T47D (cell line): Measurements from ENCODE around the gene ADH1A.
"Not testable (repeated sequence)": the region's sequence is repeated elsewhere in the genome, so short reads cannot be mapped to it uniquely, and the experiment has no call there.

Source experiments
- DNase-seq, 2 experiments: peaks; one replicate each; pipeline versions ENCODE4 v3.0.0 to v3.0.0-alpha.2; 2011 to 2012; ENCODE audit warnings: low read depth in 1 of 2, low spot score in 1 of 2
- JUND ChIP-seq: IDR thresholded peaks from 2 replicates; pipeline ENCODE4 v1.6.1; 2012; ENCODE audit warnings: low read depth
- in situ Hi-C: cut with HindIII; loops from 2 replicates; pipeline ENCODE4 v1.10.0; 2016; ENCODE audit warnings: low sequenced_read_pairs, low pct_unique_long_range_greater_than_20kb

The ADH1A gene

DNA sequence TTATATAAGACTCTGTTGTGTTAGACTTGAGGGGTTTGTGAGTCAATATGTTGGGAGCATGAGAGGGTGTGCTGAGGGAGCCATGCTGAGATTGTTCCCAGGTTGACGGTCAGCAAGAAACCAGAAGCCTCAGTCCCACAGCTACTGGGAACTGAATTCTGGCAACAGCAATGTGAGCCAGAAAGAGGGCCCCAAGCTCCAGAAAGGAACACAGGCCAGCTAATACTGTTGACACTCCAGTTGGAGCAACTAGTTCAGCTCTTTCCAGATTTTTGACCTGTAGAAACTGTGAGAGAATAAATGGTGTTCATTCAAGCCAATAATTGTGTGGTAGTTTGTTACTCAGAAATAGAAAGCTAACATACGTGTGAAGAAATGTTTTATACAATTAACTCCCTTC lies 17.1 kb downstream of the ADH1A start:
- no peak for TF ChIP-seq JUND
- no peak for DNase-seq
- in situ Hi-C loops = no loop called here

DNA sequence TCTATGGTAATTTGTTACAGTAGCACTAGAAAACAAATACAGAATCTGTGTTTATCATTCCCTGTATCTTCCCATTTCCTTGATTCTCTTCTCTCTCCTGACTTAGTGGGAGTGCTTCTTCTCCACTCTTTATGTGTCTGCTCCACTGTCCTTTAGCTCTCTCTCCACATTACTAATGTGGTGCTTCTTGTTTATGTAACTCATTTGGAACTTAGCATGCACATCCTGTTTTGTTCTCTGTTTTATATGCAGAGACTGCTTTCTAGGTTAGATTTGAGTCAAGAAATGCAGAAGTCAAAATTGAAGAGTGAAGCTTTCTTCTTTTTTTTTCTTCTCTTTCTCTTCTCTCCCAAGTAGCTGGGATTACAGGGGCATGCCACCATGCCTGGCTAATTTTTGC lies 25.9 kb downstream of the ADH1A start:
- no peak for DNase-seq
- TF ChIP-seq JUND = no peak
- in situ Hi-C loops = no loop called here

DNA sequence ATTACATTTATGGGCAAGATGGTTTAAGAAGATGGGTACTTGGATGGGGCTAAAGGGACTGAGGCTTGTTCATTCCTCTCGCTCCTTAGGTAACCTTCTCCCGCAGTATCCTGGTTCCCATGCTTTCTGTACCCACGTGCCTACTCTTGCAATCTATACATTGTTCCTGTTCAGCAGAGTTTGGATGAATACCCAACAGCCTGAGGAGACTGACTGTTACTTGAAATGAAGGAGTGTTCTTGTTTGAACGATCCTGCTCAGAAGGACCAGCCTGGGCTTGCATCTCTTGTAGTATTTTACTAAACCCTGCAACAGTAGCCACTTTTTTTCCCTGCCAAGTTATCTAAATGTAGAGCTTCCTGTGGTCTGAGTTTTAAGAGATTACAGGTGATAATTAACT lies 38.0 kb downstream of the ADH1A start:
- in situ Hi-C loops = no loop called here
- DNase-seq = no peak
- no peak for TF ChIP-seq JUND

DNA sequence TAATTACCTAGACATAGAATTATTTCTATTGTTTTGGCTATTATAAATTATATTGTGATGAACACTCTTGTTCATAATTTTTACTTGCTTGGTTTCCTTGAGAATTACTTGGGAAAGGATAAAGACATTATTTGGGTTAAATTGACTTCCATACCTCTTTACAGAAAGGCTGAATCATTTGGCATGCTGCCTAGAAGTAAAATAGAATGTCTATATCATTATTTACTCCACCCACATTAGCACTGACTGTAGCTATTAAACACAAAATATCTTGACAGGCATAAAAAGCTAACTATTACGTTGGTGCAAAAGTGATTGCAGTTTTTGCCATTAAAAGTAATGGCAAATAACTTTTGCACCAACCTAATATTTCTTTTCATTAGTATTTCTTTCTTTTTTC lies 42.1 kb downstream of the ADH1A start:
- DNase-seq = no peak
- no peak for TF ChIP-seq JUND
- in situ Hi-C loops = no loop called here

DNA sequence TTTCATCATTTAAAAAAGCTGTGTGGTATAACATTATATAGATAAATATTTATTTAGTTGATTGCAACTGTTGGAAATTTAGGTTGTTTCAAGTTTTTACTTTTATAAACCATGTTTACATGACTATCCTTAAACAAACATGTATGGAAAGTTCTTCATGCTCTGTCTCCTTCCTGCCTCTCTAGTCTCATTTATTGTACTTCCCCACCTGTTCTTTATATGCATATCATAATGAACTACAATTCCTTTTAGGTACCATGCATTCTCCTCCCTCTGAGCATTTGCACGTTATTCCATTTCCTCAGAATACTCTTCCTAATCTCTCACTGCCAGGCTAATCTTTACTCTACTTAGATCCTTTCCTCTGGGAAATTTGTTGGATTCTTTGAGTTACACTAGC lies 54.8 kb downstream of the ADH1A start:
- TF ChIP-seq JUND = no peak
- no peak for DNase-seq
- in situ Hi-C loops = no loop called here

DNA sequence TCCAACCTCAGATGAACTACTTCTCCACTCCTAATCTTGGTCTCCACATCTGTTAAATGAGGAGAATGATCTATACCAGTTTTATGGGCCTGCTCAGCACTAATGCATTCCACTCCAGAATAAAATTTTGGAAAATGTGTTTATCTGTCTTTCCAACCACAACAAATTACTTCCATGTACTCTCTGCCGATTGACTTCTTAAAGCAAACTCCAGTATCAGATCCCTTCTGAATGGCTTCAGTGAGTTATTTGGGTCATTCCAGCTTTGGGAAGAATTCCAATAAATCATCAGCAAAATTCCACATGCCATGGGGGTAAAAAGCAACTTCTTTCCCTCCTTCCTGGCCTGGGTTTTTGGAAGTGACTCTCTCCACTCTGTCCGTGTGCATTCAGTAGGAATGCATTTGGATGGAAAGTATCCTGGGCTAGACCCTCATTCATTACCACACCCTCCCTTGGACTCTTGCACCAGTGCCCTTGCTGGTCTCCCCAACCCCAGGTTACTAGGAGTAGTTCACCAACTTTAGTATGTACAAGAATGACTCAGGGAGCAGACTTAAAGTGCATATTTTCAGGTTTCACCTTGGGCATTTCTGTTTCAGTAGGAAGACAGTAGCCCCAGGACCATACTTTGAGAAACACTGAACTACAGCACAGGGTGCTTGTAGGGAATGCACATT lies 56.3 kb downstream of the ADH1A start:
- TF ChIP-seq JUND = no peak
- no peak for DNase-seq
- in situ Hi-C loops = no loop called here

DNA sequence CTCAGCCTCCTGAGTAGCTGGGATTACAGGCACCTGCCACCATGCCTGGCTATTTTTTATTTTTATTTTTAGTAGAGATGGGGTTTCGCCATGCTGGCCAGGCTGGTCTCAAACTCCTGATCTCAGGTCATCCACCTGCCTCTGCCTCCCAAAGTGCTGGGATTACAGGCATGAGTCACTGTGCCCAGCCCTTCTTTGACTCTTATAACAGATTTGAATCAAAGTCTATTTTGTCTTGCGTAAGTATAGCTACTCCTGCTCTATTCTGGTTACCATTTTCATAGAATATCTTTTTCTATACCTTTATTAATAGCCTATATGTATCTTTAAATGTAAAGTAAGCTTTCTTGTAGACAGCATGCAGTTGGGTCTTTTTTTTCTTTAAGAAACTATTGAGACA lies 57.4 kb downstream of the ADH1A start:
- DNase-seq, in situ Hi-C loops: not testable (repeated sequence)

DNA sequence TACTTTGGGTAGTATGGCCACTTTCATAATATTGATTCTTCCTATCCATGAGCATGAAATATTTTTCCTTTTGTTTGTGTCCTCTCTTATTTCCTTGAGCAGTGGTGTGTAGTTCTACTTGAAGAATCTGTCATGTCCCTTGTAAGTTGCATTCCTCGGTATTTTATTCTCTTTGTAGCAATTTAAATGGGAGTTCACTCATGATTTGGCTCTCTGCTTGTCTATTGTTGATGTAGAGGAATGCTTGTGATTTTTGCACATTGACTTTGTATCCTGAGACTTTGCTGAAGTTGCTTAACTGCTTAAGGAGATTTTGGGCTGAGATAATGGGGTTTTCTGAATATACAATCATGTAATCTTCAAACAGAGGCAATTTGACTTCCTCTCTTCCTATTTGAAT lies 62.1 kb downstream of the ADH1A start:
- in situ Hi-C loops, DNase-seq: not testable (repeated sequence)

DNA sequence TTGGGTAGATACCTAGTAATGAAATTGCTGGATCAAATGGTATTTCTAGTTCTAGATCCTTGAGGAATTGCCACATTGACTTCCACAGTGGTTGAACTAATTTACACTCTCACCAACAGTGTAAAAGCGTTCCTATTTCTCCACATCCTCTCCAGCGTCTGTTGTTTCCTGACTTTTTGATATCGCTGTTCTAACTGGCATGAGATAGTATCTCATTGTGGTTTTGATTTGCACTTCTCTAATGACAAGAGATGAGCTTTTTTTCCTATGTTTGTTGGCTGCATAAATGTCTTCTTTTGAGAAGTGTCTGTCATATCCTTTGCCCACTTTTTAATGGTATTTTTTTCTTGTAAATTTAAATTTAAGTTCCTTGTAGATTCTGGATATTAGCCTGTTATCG lies 63.1 kb downstream of the ADH1A start:
- DNase-seq, in situ Hi-C loops: not testable (repeated sequence)
